Measurements from ENCODE around the gene CCDC171.

DNA sequence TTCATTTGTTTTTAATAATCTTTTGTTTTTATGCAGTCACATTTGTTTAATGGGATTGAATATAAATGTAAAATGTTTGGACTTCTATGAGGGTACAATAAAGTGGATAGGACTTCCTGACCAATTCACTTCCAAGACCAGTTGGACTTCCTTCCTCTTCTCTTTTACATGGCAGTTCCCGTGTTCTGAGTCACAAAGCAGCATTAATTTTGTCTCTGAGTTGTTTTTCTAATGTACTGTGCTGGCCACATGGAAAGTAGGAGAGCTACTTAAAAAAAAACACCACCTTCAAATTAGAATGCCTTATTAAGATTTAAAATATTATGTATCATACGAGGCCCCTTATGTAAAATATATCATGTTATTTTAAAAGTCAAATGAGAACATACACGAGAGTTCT is 87.3 kb downstream of the CCDC171 start:
- TF ChIP-seq, protein P1, sequence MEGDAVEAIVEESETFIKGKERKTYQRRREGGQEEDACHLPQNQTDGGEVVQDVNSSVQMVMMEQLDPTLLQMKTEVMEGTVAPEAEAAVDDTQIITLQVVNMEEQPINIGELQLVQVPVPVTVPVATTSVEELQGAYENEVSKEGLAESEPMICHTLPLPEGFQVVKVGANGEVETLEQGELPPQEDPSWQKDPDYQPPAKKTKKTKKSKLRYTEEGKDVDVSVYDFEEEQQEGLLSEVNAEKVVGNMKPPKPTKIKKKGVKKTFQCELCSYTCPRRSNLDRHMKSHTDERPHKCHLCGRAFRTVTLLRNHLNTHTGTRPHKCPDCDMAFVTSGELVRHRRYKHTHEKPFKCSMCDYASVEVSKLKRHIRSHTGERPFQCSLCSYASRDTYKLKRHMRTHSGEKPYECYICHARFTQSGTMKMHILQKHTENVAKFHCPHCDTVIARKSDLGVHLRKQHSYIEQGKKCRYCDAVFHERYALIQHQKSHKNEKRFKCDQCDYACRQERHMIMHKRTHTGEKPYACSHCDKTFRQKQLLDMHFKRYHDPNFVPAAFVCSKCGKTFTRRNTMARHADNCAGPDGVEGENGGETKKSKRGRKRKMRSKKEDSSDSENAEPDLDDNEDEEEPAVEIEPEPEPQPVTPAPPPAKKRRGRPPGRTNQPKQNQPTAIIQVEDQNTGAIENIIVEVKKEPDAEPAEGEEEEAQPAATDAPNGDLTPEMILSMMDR (IDR thresholded peaks at IDR 0.05) = no peak
- TF ChIP-seq POLR2A (IDR thresholded peaks at IDR 0.05) = no peak
